ENCODE measurements around the gene TWIST2. TPM values are rescaled to one million over a fixed set of nuclear protein-coding genes. Genes with fewer than 3 reads are reported as not detected.

Gene TWIST2
- total and polyA plus RNA-seq, 8 donors: 0.58 to 58.0 (median 12.3) TPM

DNA sequence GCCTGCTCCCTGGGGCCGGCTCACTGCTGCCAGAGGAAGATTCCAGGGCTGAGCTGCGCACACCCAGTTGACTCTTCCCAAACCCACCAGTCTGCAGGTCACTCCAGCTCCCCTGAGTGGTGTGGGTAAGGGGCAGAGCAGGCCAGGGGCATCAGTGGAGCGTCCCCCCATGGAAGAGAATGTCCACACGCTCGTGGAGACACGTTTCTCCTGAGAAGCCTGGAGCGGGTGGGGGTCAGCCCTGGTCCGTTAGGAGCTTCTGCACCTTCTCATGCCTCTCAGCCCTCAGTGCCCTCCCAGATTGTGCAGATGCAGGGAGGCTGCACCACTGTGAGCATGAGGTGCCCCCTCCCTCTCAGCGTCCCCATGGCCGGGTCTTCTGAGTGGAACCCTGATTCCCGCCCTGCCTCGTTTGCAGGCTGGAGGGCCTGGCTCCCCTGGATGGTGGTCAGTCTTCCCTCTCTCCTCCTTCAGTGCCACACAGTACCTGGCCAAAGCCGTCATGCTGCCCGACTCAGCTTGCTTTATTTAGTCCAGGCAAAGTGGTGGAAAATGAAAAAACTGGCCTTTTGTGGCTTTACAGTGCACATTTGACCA lies 37.0 kb downstream of the TWIST2 start:
- TF ChIP-seq POLR2A (IDR thresholded peaks at IDR 0.05) (no peak), EP300 (IDR thresholded peaks at IDR 0.05) (no peak), POLR2AphosphoS5 (IDR thresholded peaks at IDR 0.05) (no peak)
- TF ChIP-seq, protein P1, sequence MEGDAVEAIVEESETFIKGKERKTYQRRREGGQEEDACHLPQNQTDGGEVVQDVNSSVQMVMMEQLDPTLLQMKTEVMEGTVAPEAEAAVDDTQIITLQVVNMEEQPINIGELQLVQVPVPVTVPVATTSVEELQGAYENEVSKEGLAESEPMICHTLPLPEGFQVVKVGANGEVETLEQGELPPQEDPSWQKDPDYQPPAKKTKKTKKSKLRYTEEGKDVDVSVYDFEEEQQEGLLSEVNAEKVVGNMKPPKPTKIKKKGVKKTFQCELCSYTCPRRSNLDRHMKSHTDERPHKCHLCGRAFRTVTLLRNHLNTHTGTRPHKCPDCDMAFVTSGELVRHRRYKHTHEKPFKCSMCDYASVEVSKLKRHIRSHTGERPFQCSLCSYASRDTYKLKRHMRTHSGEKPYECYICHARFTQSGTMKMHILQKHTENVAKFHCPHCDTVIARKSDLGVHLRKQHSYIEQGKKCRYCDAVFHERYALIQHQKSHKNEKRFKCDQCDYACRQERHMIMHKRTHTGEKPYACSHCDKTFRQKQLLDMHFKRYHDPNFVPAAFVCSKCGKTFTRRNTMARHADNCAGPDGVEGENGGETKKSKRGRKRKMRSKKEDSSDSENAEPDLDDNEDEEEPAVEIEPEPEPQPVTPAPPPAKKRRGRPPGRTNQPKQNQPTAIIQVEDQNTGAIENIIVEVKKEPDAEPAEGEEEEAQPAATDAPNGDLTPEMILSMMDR (IDR thresholded peaks at IDR 0.05): no peak
- peaks cover 0 to 15% (median 3%) of the 10 kb centered on the region in 4 donors for H3K4me1 ChIP-seq
- intact Hi-C loops (cut with DNase I; ENCODE audit: low total_unique reads): no loop called here
- peaks cover 0 to 9% (median 0%) of the 10 kb centered on the region in 4 donors for H3K36me3 ChIP-seq
- H3K9me3 ChIP-seq: no peaks in the 10 kb centered on the region
- 86 to 93% (median 90%) methylated on average over 13 to 14 of the region's 14 CpGs for WGBS, 5 donors
- DNase-seq: no peak
- no peak overlapping the region for H3K4me3 ChIP-seq
- no peak overlapping the region for H3K27ac ChIP-seq
- peaks cover 0 to 22% (median 6%) of the 10 kb centered on the region in 3 donors for H3K27me3 ChIP-seq

DNA sequence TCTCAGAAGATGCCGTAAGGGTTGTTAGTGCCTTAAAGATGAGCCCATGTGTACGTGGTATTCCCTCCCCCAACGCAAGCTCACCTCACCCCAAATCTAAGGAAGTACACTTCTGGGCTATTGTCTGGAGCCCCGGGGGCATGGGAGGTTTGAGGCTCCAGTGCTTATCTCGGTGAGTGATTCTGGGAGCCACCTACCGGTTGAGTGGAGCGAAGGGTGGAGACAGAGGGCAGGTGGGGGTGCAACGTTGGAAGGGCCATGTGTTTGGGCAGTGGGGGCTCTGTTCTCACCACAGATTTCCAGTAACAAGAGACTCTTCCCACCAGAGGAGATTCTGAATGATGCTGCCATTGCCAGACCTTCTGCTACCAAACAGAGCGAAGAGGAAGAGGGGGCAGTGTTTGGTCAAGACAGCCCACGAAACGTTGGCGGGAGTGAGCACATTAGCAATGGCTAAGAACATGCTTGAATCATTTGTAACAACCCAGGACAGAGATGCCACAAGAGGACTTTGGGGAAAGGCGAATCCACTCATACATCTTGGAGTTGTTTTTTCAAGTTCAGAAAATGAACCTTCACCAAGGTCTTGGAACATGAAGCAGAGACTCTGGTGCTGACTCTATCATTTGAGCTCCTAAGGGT lies 38.7 kb downstream of the TWIST2 start:
- no peak overlapping the region for H3K27ac ChIP-seq
- no peak for DNase-seq
- no peaks in the 10 kb centered on the region for H3K9me3 ChIP-seq
- no peak overlapping the region for H3K4me3 ChIP-seq
- TF ChIP-seq POLR2A (IDR thresholded peaks at IDR 0.05) (no peak), POLR2AphosphoS5 (IDR thresholded peaks at IDR 0.05) (no peak), EP300 (IDR thresholded peaks at IDR 0.05) (no peak)
- TF ChIP-seq, protein P1 (IDR thresholded peaks at IDR 0.05): no peak
- WGBS, 5 donors: 57 to 77% (median 62%) methylated on average over 13 of the region's 13 CpGs
- H3K4me1 ChIP-seq: peaks cover 0 to 15% (median 3%) of the 10 kb centered on the region in 4 donors
- peaks cover 0 to 22% (median 6%) of the 10 kb centered on the region in 3 donors for H3K27me3 ChIP-seq
- intact Hi-C loops (cut with DNase I; ENCODE audit: low total_unique reads): no loop called here
- peaks cover 0 to 9% (median 0%) of the 10 kb centered on the region in 4 donors for H3K36me3 ChIP-seq

DNA sequence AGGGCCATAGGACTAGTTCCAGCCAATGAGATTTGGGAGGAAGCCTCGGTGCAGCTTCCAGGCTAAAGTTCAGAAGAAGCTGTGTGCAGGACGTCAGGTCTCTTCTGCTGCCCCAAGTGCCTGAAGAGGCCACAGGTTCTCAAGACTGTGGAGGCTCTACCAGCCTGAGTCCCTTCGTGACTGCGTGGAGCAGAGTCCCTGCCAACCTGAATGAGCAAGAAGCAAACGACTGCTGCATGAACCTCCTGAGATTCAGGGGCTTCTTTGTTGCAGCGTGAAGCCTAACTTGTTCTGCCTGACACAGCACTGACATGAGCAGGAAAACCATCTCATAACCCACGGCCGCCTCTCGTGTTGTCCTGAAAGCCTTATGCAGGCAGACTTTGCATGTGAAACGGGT lies 39.7 kb downstream of the TWIST2 start:
- intact Hi-C loops (cut with DNase I; ENCODE audit: low total_unique reads): no loop called here
- WGBS, 5 donors: 80 to 88% (median 86%) methylated on average over 10 of the region's 10 CpGs
- no peak overlapping the region for H3K27ac ChIP-seq

DNA sequence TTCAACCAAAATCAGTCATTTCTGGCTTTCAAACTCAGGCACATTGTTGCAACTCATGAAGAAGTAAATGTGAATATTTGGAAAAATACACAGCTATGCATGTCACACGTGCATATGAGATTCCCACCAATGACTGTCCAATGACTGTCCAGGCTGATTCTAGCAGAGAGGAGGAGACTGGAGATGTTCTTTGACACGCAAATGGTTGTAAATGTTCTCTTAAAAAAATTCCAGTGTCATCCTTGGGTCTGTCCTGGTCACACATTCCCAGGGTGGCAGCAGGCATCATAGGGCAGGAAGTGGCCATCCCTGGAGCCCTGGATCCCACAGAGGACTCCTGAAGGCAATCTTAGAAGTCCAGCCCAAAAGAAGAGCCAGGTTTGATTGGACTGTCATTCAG lies 40.9 kb downstream of the TWIST2 start:
- TF ChIP-seq, protein P1 (IDR thresholded peaks at IDR 0.05): no peak
- no peak for TF ChIP-seq EP300 (IDR thresholded peaks at IDR 0.05)
- TF ChIP-seq POLR2A (IDR thresholded peaks at IDR 0.05): no peak
- TF ChIP-seq POLR2AphosphoS5 (IDR thresholded peaks at IDR 0.05): no peak
- Histone ChIP-seq H3K4me3 (no peak overlapping the region), H3K27me3 (peaks cover 0 to 22% (median 6%) of the 10 kb centered on the region in 3 donors), H3K27ac (no peak overlapping the region), H3K9me3 (no peaks in the 10 kb centered on the region), H3K36me3 (peaks cover 0 to 9% (median 0%) of the 10 kb centered on the region in 4 donors), H3K4me1 (peaks cover 0 to 8% (median 1%) of the 10 kb centered on the region in 4 donors)
- WGBS, 5 donors: 62 to 80% (median 68%) methylated on average over 2 of the region's 2 CpGs
- intact Hi-C loops (cut with DNase I; ENCODE audit: low total_unique reads): no loop called here
- DNase-seq: no peak

More for the DNA sequence above, 39.7 kb downstream of the TWIST2 start:
- peaks cover 0 to 19% (median 3%) of the 10 kb centered on the region in 4 donors for H3K4me1 ChIP-seq
- H3K36me3 ChIP-seq: peaks cover 0 to 9% (median 0%) of the 10 kb centered on the region in 4 donors
- H3K27me3 ChIP-seq: peaks cover 0 to 22% (median 6%) of the 10 kb centered on the region in 3 donors
- TF ChIP-seq EP300 (IDR thresholded peaks at IDR 0.05) (no peak), POLR2A (IDR thresholded peaks at IDR 0.05) (no peak), POLR2AphosphoS5 (IDR thresholded peaks at IDR 0.05) (no peak)
- TF ChIP-seq, protein P1 (IDR thresholded peaks at IDR 0.05): no peak
- no peak for DNase-seq
- no peak overlapping the region for H3K4me3 ChIP-seq
- no peaks in the 10 kb centered on the region for H3K9me3 ChIP-seq

Measured in stomach (tissue), 9 donors.